Left ventricle myocardium inferior (tissue), 1 donor: ENCODE results near the gene ZNF44. TPM values are rescaled to one million over a fixed set of nuclear protein-coding genes. Genes with fewer than 3 reads are reported as not detected.

ENCODE experiments used
- DNase-seq: peaks from one replicate; pipeline ENCODE4 v3.0.0-alpha.2; 2020
- H3K27ac ChIP-seq: fragments of 200-600 bp; replicated peaks from 2 replicates; pipeline ENCODE4 v1.8.0; 2021
- H3K27me3 ChIP-seq: fragments of 200-600 bp; 2 replicates; pipeline ENCODE4 v1.8.0; 2021; ENCODE audit warnings: low read depth
- H3K36me3 ChIP-seq: fragments of 200-600 bp; 2 replicates; pipeline ENCODE4 v1.8.0; 2021
- H3K4me1 ChIP-seq: fragments of 200-600 bp; 2 replicates; pipeline ENCODE4 v1.8.0; 2021
- H3K4me3 ChIP-seq: fragments of 200-600 bp; 2 replicates; pipeline ENCODE4 v1.8.0; 2021; ENCODE audit warnings: mild to moderate bottlenecking, moderate library complexity
- H3K9me3 ChIP-seq: fragments of 200-600 bp; replicated peaks from 2 replicates; pipeline ENCODE4 v1.8.0; 2021
- intact Hi-C: fragments of 100-400 bp; cut with micrococcal nuclease; formaldehyde crosslinking; loops from one replicate; pipeline ENCODE4 v1.11.0; 2022
- total RNA-seq: library from RNA; stranded (reverse); fragmentation: NEBNext Ultra II Directional; extraction: Animal tissue kit (Norgen Biotek cat#: 25700); gene quantifications from one replicate; pipeline ENCODE4 v1.2.1, GENCODE V29; 2021
- TF ChIP-seq, protein P1 (sequence below): fragments of 200-600 bp; IDR thresholded peaks from 2 replicates; pipeline ENCODE4 v1.8.0; 2021; ENCODE audit warnings: antibody characterized with exemption, mild to moderate bottlenecking, borderline replicate concordance
- donor health status: DM: no; HTN: yes; CAD: no; lungs with severe emphysema.

The ZNF44 gene
- total RNA-seq, 1 donor from 2014 or later = 7.8 TPM

- Histone ChIP-seq H3K4me3 (no peak overlapping the region), H3K27me3 (no peaks in the 10 kb centered on the region), H3K9me3 (peaks cover 62% of the 10 kb centered on the region), H3K27ac (no peak overlapping the region), H3K36me3 (no peaks in the 10 kb centered on the region), H3K4me1 (no peaks in the 10 kb centered on the region)
- DNase-seq = no peak
- TF ChIP-seq, protein P1, sequence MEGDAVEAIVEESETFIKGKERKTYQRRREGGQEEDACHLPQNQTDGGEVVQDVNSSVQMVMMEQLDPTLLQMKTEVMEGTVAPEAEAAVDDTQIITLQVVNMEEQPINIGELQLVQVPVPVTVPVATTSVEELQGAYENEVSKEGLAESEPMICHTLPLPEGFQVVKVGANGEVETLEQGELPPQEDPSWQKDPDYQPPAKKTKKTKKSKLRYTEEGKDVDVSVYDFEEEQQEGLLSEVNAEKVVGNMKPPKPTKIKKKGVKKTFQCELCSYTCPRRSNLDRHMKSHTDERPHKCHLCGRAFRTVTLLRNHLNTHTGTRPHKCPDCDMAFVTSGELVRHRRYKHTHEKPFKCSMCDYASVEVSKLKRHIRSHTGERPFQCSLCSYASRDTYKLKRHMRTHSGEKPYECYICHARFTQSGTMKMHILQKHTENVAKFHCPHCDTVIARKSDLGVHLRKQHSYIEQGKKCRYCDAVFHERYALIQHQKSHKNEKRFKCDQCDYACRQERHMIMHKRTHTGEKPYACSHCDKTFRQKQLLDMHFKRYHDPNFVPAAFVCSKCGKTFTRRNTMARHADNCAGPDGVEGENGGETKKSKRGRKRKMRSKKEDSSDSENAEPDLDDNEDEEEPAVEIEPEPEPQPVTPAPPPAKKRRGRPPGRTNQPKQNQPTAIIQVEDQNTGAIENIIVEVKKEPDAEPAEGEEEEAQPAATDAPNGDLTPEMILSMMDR = no peak
- intact Hi-C loops = no loop called here
Measured at GRCh38 chr19:12260861-12261260, 33.8 kb downstream of the ZNF44 start.

DNA sequence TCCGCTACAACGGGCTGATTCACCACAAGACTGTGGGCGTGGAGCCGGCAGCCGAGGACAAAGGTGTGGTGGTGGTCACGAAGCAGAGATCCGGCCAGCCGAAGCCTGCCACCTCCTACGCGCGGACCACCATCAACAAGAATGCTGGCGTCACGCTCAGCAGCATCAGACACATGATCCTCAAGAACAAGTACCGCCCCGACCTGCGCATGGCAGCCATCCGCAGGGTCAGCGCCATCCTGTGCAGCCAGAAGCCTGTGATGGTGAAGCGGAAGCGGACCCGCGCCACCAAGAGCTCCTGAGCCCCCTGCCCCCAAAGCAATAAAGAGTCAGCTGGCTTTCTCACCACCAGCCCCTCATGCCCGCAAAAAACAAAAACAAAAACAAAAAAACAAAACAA lies 34.4 kb downstream of the ZNF44 start:
- Histone ChIP-seq H3K9me3 (peaks cover 56% of the 10 kb centered on the region), H3K4me3 (no peak overlapping the region), H3K4me1 (no peaks in the 10 kb centered on the region), H3K36me3 (no peaks in the 10 kb centered on the region), H3K27me3 (no peaks in the 10 kb centered on the region), H3K27ac (no peak overlapping the region)
- TF ChIP-seq, protein P1 = no peak
- intact Hi-C loops = no loop called here
- no peak for DNase-seq

- TF ChIP-seq, protein P1 = no peak
- no peaks in the 10 kb centered on the region for H3K4me1 ChIP-seq
- no peak for DNase-seq
- no peak overlapping the region for H3K4me3 ChIP-seq
- H3K36me3 ChIP-seq = peaks cover 5% of the 10 kb centered on the region
- no peaks in the 10 kb centered on the region for H3K27me3 ChIP-seq
- H3K27ac ChIP-seq = no peak overlapping the region
- intact Hi-C loops = no loop called here
- peaks cover 42% of the 10 kb centered on the region for H3K9me3 ChIP-seq
Measured at GRCh38 chr19:12255372-12255771, 39.3 kb downstream of the ZNF44 start.

DNA sequence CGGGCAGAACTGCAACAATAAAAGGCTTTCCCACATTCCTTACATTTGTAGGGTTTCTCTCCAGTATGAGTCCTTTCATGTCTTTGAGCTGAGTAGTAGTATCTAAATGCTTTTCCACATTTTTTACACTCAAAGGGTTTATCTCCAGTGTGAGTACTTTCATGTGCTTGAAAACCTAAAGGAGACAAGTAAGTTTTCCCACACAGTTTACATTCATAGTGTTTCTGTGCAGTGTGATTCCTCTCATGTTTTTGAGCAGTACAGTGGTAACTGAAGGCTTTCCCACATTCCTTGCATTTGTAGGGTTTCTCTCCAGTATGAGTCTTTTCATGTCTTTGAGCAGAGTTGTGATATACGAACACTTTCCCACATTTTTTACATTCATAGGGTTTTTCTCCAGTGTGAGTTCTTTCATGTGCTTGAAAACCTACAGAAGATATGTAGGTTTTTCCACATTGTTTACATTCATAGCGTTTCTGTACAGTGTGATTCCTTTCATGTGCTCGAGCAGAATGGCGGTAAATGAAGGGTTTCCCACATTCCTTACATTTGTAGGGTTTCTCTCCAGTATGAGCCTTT lies 47.0 kb downstream of the ZNF44 start:
- intact Hi-C loops = no loop called here
- H3K36me3 ChIP-seq = peaks cover 75% of the 10 kb centered on the region
- H3K4me3 ChIP-seq = no peak overlapping the region
- no peak for DNase-seq
- H3K27me3 ChIP-seq = no peaks in the 10 kb centered on the region
- TF ChIP-seq, protein P1 = no peak
- H3K4me1 ChIP-seq = no peaks in the 10 kb centered on the region
- no peak overlapping the region for H3K27ac ChIP-seq
- peaks cover 88% of the 10 kb centered on the region for H3K9me3 ChIP-seq

GRCh38 chr19:12244370-12244769 lies 50.3 kb downstream of the ZNF44 start:
- Histone ChIP-seq H3K4me1 (no peaks in the 10 kb centered on the region), H3K27me3 (no peaks in the 10 kb centered on the region), H3K4me3 (no peak overlapping the region), H3K9me3 (peaks cover 57% of the 10 kb centered on the region), H3K27ac (no peak overlapping the region), H3K36me3 (peaks cover 88% of the 10 kb centered on the region)
- DNase-seq = no peak
- TF ChIP-seq, protein P1 = peak; percentile 22
- intact Hi-C loops = no loop called here
